HG02571 (cell line): ENCODE measurements around the gene CLIC4.
"Not testable (repeated sequence)": the region's sequence is repeated elsewhere in the genome, so short reads cannot be mapped to it uniquely, and the experiment has no call there.

Experiments used
- ATAC-seq: cut with Tn5 transposase; IDR thresholded peaks from one replicate; pipeline ENCODE4 v1.9.1; 2021; ENCODE audit warnings: mild to moderate bottlenecking, moderate library complexity; ENCODE audit not compliant: unreplicated experiment

Gene CLIC4

GRCh38 chr1:24769656-24770651 lies 24.7 kb downstream of the CLIC4 start:
- no peak for ATAC-seq

GRCh38 chr1:24770881-24771280 lies 25.6 kb downstream of the CLIC4 start:
- no peak for ATAC-seq

GRCh38 chr1:24771574-24771973 lies 26.3 kb downstream of the CLIC4 start:
- no peak for ATAC-seq

- ATAC-seq, result no peak
Observed at GRCh38 chr1:24773618-24774017, 28.4 kb downstream of the CLIC4 start.

- ATAC-seq, result no peak
Observed at GRCh38 chr1:24775348-24775747, 30.1 kb downstream of the CLIC4 start.

- no peak for ATAC-seq
Observed at GRCh38 chr1:24775916-24776315, 30.7 kb downstream of the CLIC4 start.

GRCh38 chr1:24776821-24777220 lies 31.6 kb downstream of the CLIC4 start:
- ATAC-seq, result no peak

- ATAC-seq, result no peak
Observed at GRCh38 chr1:24778141-24778540, 32.9 kb downstream of the CLIC4 start.

GRCh38 chr1:24779199-24779598 lies 34.0 kb downstream of the CLIC4 start:
- not testable (repeated sequence) for ATAC-seq

- no peak for ATAC-seq
Observed at GRCh38 chr1:24779689-24780464, 34.6 kb downstream of the CLIC4 start.

GRCh38 chr1:24780626-24781025 lies 35.4 kb downstream of the CLIC4 start:
- not testable (repeated sequence) for ATAC-seq

- no peak for ATAC-seq
Observed at GRCh38 chr1:24782689-24783088, 37.4 kb downstream of the CLIC4 start.

- ATAC-seq, result no peak
Observed at GRCh38 chr1:24783713-24784112, 38.5 kb downstream of the CLIC4 start.

GRCh38 chr1:24786191-24786590 lies 40.9 kb downstream of the CLIC4 start:
- ATAC-seq, result no peak

- no peak for ATAC-seq
Observed at GRCh38 chr1:24790490-24790889, 45.2 kb downstream of the CLIC4 start.

GRCh38 chr1:24793447-24794129 lies 48.3 kb downstream of the CLIC4 start:
- ATAC-seq, result no peak

GRCh38 chr1:24794130-24794502 lies 48.9 kb downstream of the CLIC4 start:
- ATAC-seq, result not testable (repeated sequence)

- no peak for ATAC-seq
Observed at GRCh38 chr1:24795236-24795635, 50.0 kb downstream of the CLIC4 start.

GRCh38 chr1:24796524-24796923 lies 51.3 kb downstream of the CLIC4 start:
- no peak for ATAC-seq

GRCh38 chr1:24799242-24799641 lies 54.0 kb downstream of the CLIC4 start:
- not testable (repeated sequence) for ATAC-seq

- ATAC-seq, result no peak
Observed at GRCh38 chr1:24801176-24801575, 55.9 kb downstream of the CLIC4 start.
